ENCODE data around the gene NMT2.

The NMT2 gene

GRCh38 chr10:15144788-15145187 lies 23.7 kb downstream of the NMT2 start:
- in situ Hi-C loops (cut with MboI; ENCODE audit: low sequenced_read_pairs) = no loop called here

GRCh38 chr10:15141136-15142054 lies 27.1 kb downstream of the NMT2 start:
- in situ Hi-C loops (cut with MboI; ENCODE audit: low sequenced_read_pairs) = no loop called here

- in situ Hi-C loops (cut with MboI; ENCODE audit: low sequenced_read_pairs) = no loop called here
Observed at GRCh38 chr10:15140698-15141097, 27.8 kb downstream of the NMT2 start.

GRCh38 chr10:15137636-15138035 lies 30.9 kb downstream of the NMT2 start:
- in situ Hi-C loops (cut with MboI; ENCODE audit: low sequenced_read_pairs) = no loop called here

GRCh38 chr10:15137036-15137359 lies 31.5 kb downstream of the NMT2 start:
- in situ Hi-C loops (cut with MboI; ENCODE audit: low sequenced_read_pairs) = no loop called here

- in situ Hi-C loops (cut with MboI; ENCODE audit: low sequenced_read_pairs) = no loop called here
Observed at GRCh38 chr10:15136129-15137035, 32.1 kb downstream of the NMT2 start.

GRCh38 chr10:15131330-15131729 lies 37.2 kb downstream of the NMT2 start:
- in situ Hi-C loops (cut with MboI; ENCODE audit: low sequenced_read_pairs) = no loop called here

GRCh38 chr10:15124908-15125307 lies 43.6 kb downstream of the NMT2 start:
- in situ Hi-C loops (cut with MboI; ENCODE audit: low sequenced_read_pairs) = no loop called here

- in situ Hi-C loops (cut with MboI; ENCODE audit: low sequenced_read_pairs) = no loop called here
Observed at GRCh38 chr10:15124190-15124589, 44.3 kb downstream of the NMT2 start.

- in situ Hi-C loops (cut with MboI; ENCODE audit: low sequenced_read_pairs) = no loop called here
Observed at GRCh38 chr10:15123749-15124184, 44.7 kb downstream of the NMT2 start.

- in situ Hi-C loops (cut with MboI; ENCODE audit: low sequenced_read_pairs) = no loop called here
Observed at GRCh38 chr10:15122477-15123030, 45.9 kb downstream of the NMT2 start.

GRCh38 chr10:15121707-15122106 lies 46.8 kb downstream of the NMT2 start:
- in situ Hi-C loops (cut with MboI; ENCODE audit: low sequenced_read_pairs) = no loop called here

- in situ Hi-C loops (cut with MboI; ENCODE audit: low sequenced_read_pairs) = no loop called here
Observed at GRCh38 chr10:15120523-15120922, 48.0 kb downstream of the NMT2 start.

- in situ Hi-C loops (cut with MboI; ENCODE audit: low sequenced_read_pairs) = no loop called here
Observed at GRCh38 chr10:15118615-15119014, 49.9 kb downstream of the NMT2 start.

- in situ Hi-C loops (cut with MboI; ENCODE audit: low sequenced_read_pairs) = no loop called here
Observed at GRCh38 chr10:15116225-15116624, 52.3 kb downstream of the NMT2 start.

GRCh38 chr10:15113766-15114165 lies 54.7 kb downstream of the NMT2 start:
- in situ Hi-C loops (cut with MboI; ENCODE audit: low sequenced_read_pairs) = no loop called here

- in situ Hi-C loops (cut with MboI; ENCODE audit: low sequenced_read_pairs) = no loop called here
Observed at GRCh38 chr10:15112657-15113056, 55.8 kb downstream of the NMT2 start.

GRCh38 chr10:15106352-15107013 lies 62.0 kb downstream of the NMT2 start:
- in situ Hi-C loops (cut with MboI; ENCODE audit: low sequenced_read_pairs) = no loop called here

- in situ Hi-C loops (cut with MboI; ENCODE audit: low sequenced_read_pairs) = no loop called here
Observed at GRCh38 chr10:15103513-15103912, 65.0 kb downstream of the NMT2 start.

- in situ Hi-C loops (cut with MboI; ENCODE audit: low sequenced_read_pairs) = no loop called here
Observed at GRCh38 chr10:15099886-15100285, 68.6 kb downstream of the NMT2 start.

All from hTERT RPE-1 (cell line).